Measurements from ENCODE around the gene DNAJA2. TPM values are rescaled to one million over a fixed set of nuclear protein-coding genes. Genes with fewer than 3 reads are reported as not detected.

The DNAJA2 gene
- total RNA-seq, 1 donor from 2014 or later = 68.5 TPM

- Mint-ChIP-seq H3K4me3 (no peak overlapping the region), H3K4me1 (peaks cover 24% of the 10 kb centered on the region), H3K27me3 (ENCODE audit: low read depth) (no peaks in the 10 kb centered on the region), H3K9me3 (no peaks in the 10 kb centered on the region), H3K27ac (no peak overlapping the region), H3K36me3 (peaks cover 37% of the 10 kb centered on the region)
- no peak for DNase-seq (ENCODE audit: low spot score in 2 of 2, unreplicated experiment in 2 of 2)
- TF ChIP-seq, protein P1, sequence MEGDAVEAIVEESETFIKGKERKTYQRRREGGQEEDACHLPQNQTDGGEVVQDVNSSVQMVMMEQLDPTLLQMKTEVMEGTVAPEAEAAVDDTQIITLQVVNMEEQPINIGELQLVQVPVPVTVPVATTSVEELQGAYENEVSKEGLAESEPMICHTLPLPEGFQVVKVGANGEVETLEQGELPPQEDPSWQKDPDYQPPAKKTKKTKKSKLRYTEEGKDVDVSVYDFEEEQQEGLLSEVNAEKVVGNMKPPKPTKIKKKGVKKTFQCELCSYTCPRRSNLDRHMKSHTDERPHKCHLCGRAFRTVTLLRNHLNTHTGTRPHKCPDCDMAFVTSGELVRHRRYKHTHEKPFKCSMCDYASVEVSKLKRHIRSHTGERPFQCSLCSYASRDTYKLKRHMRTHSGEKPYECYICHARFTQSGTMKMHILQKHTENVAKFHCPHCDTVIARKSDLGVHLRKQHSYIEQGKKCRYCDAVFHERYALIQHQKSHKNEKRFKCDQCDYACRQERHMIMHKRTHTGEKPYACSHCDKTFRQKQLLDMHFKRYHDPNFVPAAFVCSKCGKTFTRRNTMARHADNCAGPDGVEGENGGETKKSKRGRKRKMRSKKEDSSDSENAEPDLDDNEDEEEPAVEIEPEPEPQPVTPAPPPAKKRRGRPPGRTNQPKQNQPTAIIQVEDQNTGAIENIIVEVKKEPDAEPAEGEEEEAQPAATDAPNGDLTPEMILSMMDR (IDR thresholded peaks at IDR 0.05; ENCODE audit: unreplicated experiment) = no peak
Observed at GRCh38 chr16:46918400-46918799, 55.1 kb downstream of the DNAJA2 start.

DNA sequence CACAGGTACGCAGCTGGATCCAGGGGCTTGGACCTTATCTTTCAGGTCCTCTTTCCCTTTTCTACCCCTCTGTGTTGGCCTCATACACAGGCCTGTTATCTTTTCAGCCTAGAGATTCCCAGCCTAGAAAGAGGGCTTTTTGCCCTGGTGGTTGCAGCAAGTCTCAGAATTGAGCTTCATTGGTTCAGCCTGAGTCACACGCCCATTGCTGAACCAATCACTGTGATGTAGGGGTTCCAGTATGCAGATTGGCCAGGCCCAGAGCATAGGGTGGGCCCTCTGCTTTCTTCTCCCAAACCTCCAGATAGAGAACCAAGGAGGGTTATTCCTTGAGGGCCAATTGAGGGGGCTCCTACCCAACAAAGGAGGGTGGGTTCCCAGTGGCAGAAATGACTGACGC is 56.5 kb downstream of the DNAJA2 start:
- Mint-ChIP-seq H3K4me1 (peaks cover 24% of the 10 kb centered on the region), H3K4me3 (no peak overlapping the region)

DNA sequence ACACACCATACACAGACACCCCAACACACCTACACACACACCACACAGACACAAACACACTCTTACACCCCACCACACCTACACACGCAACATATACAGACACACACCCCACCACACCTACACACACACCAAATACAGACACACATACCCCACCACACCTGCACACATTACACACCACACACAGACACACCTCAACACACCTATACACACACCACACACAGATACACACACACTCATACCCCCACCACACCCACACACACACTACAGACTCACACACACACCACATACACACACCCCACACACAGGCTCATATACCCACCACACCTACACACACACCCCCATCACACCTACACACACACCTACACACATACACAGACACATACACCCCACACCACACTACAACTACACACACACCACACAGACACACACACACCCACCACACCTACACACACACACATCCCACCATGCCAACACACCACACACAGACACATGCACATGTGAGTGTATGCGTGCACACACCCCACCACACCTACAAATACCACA is 57.9 kb downstream of the DNAJA2 start:
- H3K36me3 Mint-ChIP-seq = peaks cover 29% of the 10 kb centered on the region

More for the DNA sequence above, 56.5 kb downstream of the DNAJA2 start:
- H3K36me3 Mint-ChIP-seq = peaks cover 27% of the 10 kb centered on the region
- no peak overlapping the region for H3K27ac Mint-ChIP-seq
- DNase-seq (ENCODE audit: low spot score in 2 of 2, unreplicated experiment in 2 of 2) = no peak
- H3K27me3 Mint-ChIP-seq (ENCODE audit: low read depth) = no peaks in the 10 kb centered on the region
- TF ChIP-seq, protein P1 (IDR thresholded peaks at IDR 0.05; ENCODE audit: unreplicated experiment) = no peak
- no peaks in the 10 kb centered on the region for H3K9me3 Mint-ChIP-seq

GRCh38 chr16:46914556-46915201 is 58.8 kb downstream of the DNAJA2 start:
- TF ChIP-seq, protein P1 (IDR thresholded peaks at IDR 0.05; ENCODE audit: unreplicated experiment) = no peak
- H3K4me1 Mint-ChIP-seq = peaks cover 8% of the 10 kb centered on the region
- no peak overlapping the region for H3K27ac Mint-ChIP-seq
- H3K27me3 Mint-ChIP-seq (ENCODE audit: low read depth) = no peaks in the 10 kb centered on the region
- no peak overlapping the region for H3K4me3 Mint-ChIP-seq
- H3K36me3 Mint-ChIP-seq = peaks cover 29% of the 10 kb centered on the region
- DNase-seq (ENCODE audit: low spot score in 2 of 2, unreplicated experiment in 2 of 2) = no peak
- no peaks in the 10 kb centered on the region for H3K9me3 Mint-ChIP-seq

More for the DNA sequence above, 57.9 kb downstream of the DNAJA2 start:
- no peak overlapping the region for H3K4me3 Mint-ChIP-seq
- DNase-seq (ENCODE audit: low spot score in 2 of 2, unreplicated experiment in 2 of 2) = no peak
- no peaks in the 10 kb centered on the region for H3K27me3 Mint-ChIP-seq (ENCODE audit: low read depth)
- TF ChIP-seq, protein P1 (IDR thresholded peaks at IDR 0.05; ENCODE audit: unreplicated experiment) = no peak
- no peak overlapping the region for H3K27ac Mint-ChIP-seq
- H3K4me1 Mint-ChIP-seq = peaks cover 15% of the 10 kb centered on the region
- no peaks in the 10 kb centered on the region for H3K9me3 Mint-ChIP-seq

GRCh38 chr16:46911650-46912049 is 61.8 kb downstream of the DNAJA2 start:
- H3K4me1 Mint-ChIP-seq = no peaks in the 10 kb centered on the region
- no peak overlapping the region for H3K4me3 Mint-ChIP-seq
- H3K36me3 Mint-ChIP-seq = peaks cover 23% of the 10 kb centered on the region
- TF ChIP-seq, protein P1 (IDR thresholded peaks at IDR 0.05; ENCODE audit: unreplicated experiment) = no peak
- no peaks in the 10 kb centered on the region for H3K9me3 Mint-ChIP-seq
- H3K27ac Mint-ChIP-seq = no peak overlapping the region
- DNase-seq (ENCODE audit: low spot score in 2 of 2, unreplicated experiment in 2 of 2) = no peak
- H3K27me3 Mint-ChIP-seq (ENCODE audit: low read depth) = no peaks in the 10 kb centered on the region

Data from mesothelial cell of epicardium (in vitro differentiated cells).